Astrocyte (in vitro differentiated cells and primary cell): ENCODE measurements around the gene MCCC1. TPM values are rescaled to one million over a fixed set of nuclear protein-coding genes. Genes with fewer than 3 reads are reported as not detected.

Source experiments
- DNase-seq: peaks from one replicate; pipeline ENCODE4 v3.0.0-alpha.2; 2010; ENCODE audit warnings: low read depth
- FAIRE-seq: peaks from 2 replicates; lab custom pipeline; 2011; peaks lifted over from hg19 to GRCh38; lab: Jason Lieb, UNC
- H2AFZ ChIP-seq: 2 replicates; pipeline ENCODE4 v1.6.0; 2012; ENCODE audit warnings: low read depth, low read length, inconsistent platforms
- H3K27ac ChIP-seq: 2 replicates; pipeline ENCODE4 v1.5.1; 2011; ENCODE audit warnings: low read depth, low read length, inconsistent platforms
- H3K27me3 ChIP-seq: 2 replicates; pipeline ENCODE4 v1.6.0; 2011; ENCODE audit warnings: low read length, inconsistent platforms; ENCODE audit not compliant: insufficient read depth
- H3K36me3 ChIP-seq: 2 replicates; pipeline ENCODE4 v1.5.1; 2011; ENCODE audit warnings: low read length, inconsistent platforms; ENCODE audit not compliant: insufficient read depth
- H3K4me1 ChIP-seq: 2 replicates; pipeline ENCODE4 v1.5.1; 2011; ENCODE audit warnings: low read length, inconsistent platforms; ENCODE audit not compliant: insufficient read depth
- H3K4me2 ChIP-seq: 2 replicates; pipeline ENCODE4 v1.6.0; 2012; ENCODE audit warnings: low read length, inconsistent platforms
- H3K4me3 ChIP-seq: 2 replicates; pipeline ENCODE4 v1.5.1; 2011; ENCODE audit warnings: low read depth, mild to moderate bottlenecking, low read length, inconsistent platforms; ENCODE audit not compliant: insufficient read depth
- H3K79me2 ChIP-seq: 2 replicates; pipeline ENCODE4 v1.6.0; 2012; ENCODE audit warnings: mild to moderate bottlenecking, low read length, inconsistent platforms; ENCODE audit not compliant: insufficient read depth
- H3K9ac ChIP-seq: 2 replicates; pipeline ENCODE4 v1.6.0; 2012; ENCODE audit warnings: mild to moderate bottlenecking, low read length, inconsistent platforms
- H3K9me3 ChIP-seq: 2 replicates; pipeline ENCODE4 v1.5.1; 2012; ENCODE audit warnings: low read depth, mild to moderate bottlenecking, low read length, inconsistent platforms; ENCODE audit not compliant: insufficient read depth
- H4K20me1 ChIP-seq: 2 replicates; pipeline ENCODE4 v1.6.0; 2012; ENCODE audit warnings: low read length, inconsistent platforms; ENCODE audit not compliant: insufficient read depth
- H3K27ac Mint-ChIP-seq: one replicate; pipeline ENCODE4 v1.8.0; 2021; ENCODE audit warnings: mild to moderate bottlenecking, mixed read lengths; ENCODE audit not compliant: unreplicated experiment
- H3K27me3 Mint-ChIP-seq: one replicate; pipeline ENCODE4 v1.8.0; 2021; ENCODE audit warnings: low read depth, mixed read lengths; ENCODE audit not compliant: unreplicated experiment
- H3K36me3 Mint-ChIP-seq: one replicate; pipeline ENCODE4 v1.8.0; 2021; ENCODE audit warnings: low read depth, mixed read lengths; ENCODE audit not compliant: unreplicated experiment
- H3K4me1 Mint-ChIP-seq: one replicate; pipeline ENCODE4 v1.8.0; 2021; ENCODE audit warnings: low read depth, mixed read lengths; ENCODE audit not compliant: unreplicated experiment
- H3K4me3 Mint-ChIP-seq: one replicate; pipeline ENCODE4 v1.8.0; 2021; ENCODE audit warnings: mild to moderate bottlenecking, moderate library complexity, mixed read lengths; ENCODE audit not compliant: unreplicated experiment
- H3K9me3 Mint-ChIP-seq: one replicate; pipeline ENCODE4 v1.8.0; 2021; ENCODE audit warnings: mild to moderate bottlenecking, mixed read lengths; ENCODE audit not compliant: unreplicated experiment
- CTCF ChIP-seq: IDR thresholded peaks from 2 replicates; pipeline ENCODE4 v1.5.1; 2011; ENCODE audit warnings: low read depth, mild to moderate bottlenecking, inconsistent platforms, low read length, moderate library complexity; ENCODE audit not compliant: insufficient read depth
- EZH2 ChIP-seq: IDR thresholded peaks from 2 replicates; pipeline ENCODE4 v1.6.1; 2012; ENCODE audit warnings: mild to moderate bottlenecking, low read length, inconsistent platforms; ENCODE audit not compliant: insufficient read depth
- total RNA-seq: library from RNA; stranded (reverse); gene quantifications from 2 replicates; pipeline ENCODE4 v1.2.1, GENCODE V29; 2021

MCCC1 gene
- total RNA-seq, 1 donor from 2014 or later, result 13.4 TPM

- Histone ChIP-seq H3K79me2 (no peaks in the 10 kb centered on the region), H3K27me3 (no peaks in the 10 kb centered on the region), H3K9me3 (no peaks in the 10 kb centered on the region), H3K27ac (no peak overlapping the region), H3K36me3 (peaks cover 3% of the 10 kb centered on the region), H3K4me2 (peak overlapping the region; percentile 7), H2AFZ (no peak overlapping the region), H4K20me1 (no peaks in the 10 kb centered on the region), H3K4me3 (no peak overlapping the region), H3K9ac (no peak overlapping the region), H3K4me1 (no peaks in the 10 kb centered on the region)
- H3K27me3 Mint-ChIP-seq, result no peaks in the 10 kb centered on the region
- peaks cover 8% of the 10 kb centered on the region for H3K4me1 Mint-ChIP-seq
- no peak for DNase-seq
- H3K27ac Mint-ChIP-seq, result no peak overlapping the region
- peaks cover 16% of the 10 kb centered on the region for H3K36me3 Mint-ChIP-seq
- H3K4me3 Mint-ChIP-seq, result no peak overlapping the region
- TF ChIP-seq EZH2 (no peak), CTCF (no peak)
- peaks cover 9% of the 10 kb centered on the region for H3K9me3 Mint-ChIP-seq
- no peak for FAIRE-seq
Observed at GRCh38 chr3:183074261-183074660, 25.0 kb downstream of the MCCC1 start.

GRCh38 chr3:183073839-183074238 is 25.5 kb downstream of the MCCC1 start:
- Mint-ChIP-seq H3K4me3 (no peak overlapping the region), H3K27me3 (no peaks in the 10 kb centered on the region), H3K9me3 (peaks cover 6% of the 10 kb centered on the region), H3K27ac (no peak overlapping the region), H3K36me3 (peaks cover 12% of the 10 kb centered on the region), H3K4me1 (peaks cover 8% of the 10 kb centered on the region)
- Histone ChIP-seq H4K20me1 (no peaks in the 10 kb centered on the region), H3K4me2 (peak overlapping the region; percentile 7), H3K27me3 (no peaks in the 10 kb centered on the region), H3K27ac (no peak overlapping the region), H3K79me2 (no peaks in the 10 kb centered on the region), H3K9me3 (no peaks in the 10 kb centered on the region), H3K36me3 (peaks cover 3% of the 10 kb centered on the region), H3K9ac (no peak overlapping the region), H2AFZ (no peak overlapping the region), H3K4me1 (no peaks in the 10 kb centered on the region), H3K4me3 (no peak overlapping the region)
- no peak for DNase-seq
- TF ChIP-seq CTCF, result no peak
- no peak for TF ChIP-seq EZH2
- FAIRE-seq, result peak; percentile 50

GRCh38 chr3:183070892-183071291 is 28.4 kb downstream of the MCCC1 start:
- peaks cover 6% of the 10 kb centered on the region for H3K36me3 Mint-ChIP-seq
- Histone ChIP-seq H3K79me2 (no peaks in the 10 kb centered on the region), H3K27ac (no peak overlapping the region), H3K4me3 (no peak overlapping the region), H3K27me3 (no peaks in the 10 kb centered on the region), H3K9me3 (no peaks in the 10 kb centered on the region), H3K9ac (no peak overlapping the region), H2AFZ (no peak overlapping the region), H3K4me2 (no peak overlapping the region), H3K36me3 (peaks cover 6% of the 10 kb centered on the region), H4K20me1 (no peaks in the 10 kb centered on the region), H3K4me1 (no peaks in the 10 kb centered on the region)
- no peaks in the 10 kb centered on the region for H3K9me3 Mint-ChIP-seq
- TF ChIP-seq EZH2 (no peak), CTCF (no peak)
- no peak overlapping the region for H3K4me3 Mint-ChIP-seq
- peaks cover 8% of the 10 kb centered on the region for H3K4me1 Mint-ChIP-seq
- no peaks in the 10 kb centered on the region for H3K27me3 Mint-ChIP-seq
- FAIRE-seq, result no peak
- no peak for DNase-seq
- H3K27ac Mint-ChIP-seq, result no peak overlapping the region
